Cardiac muscle cell (in vitro differentiated cells and primary cell): ENCODE measurements around the gene DEF6. TPM values are rescaled to one million over a fixed set of nuclear protein-coding genes. Genes with fewer than 3 reads are reported as not detected.

Source experiments
- DNase-seq, 2 donors: peaks; one replicate each; pipeline versions ENCODE4 v3.0.0 to v3.0.0-alpha.2; 2010 to 2017; ENCODE audit warnings: low read depth in 1 of 2, low spot score in 1 of 2
- H3K27ac ChIP-seq: fragments of 200-600 bp; sonication (generic); 2 replicates; pipeline ENCODE4 v1.5.1; 2016
- H3K27me3 ChIP-seq: fragments of 200-600 bp; sonication (generic); 2 replicates; pipeline ENCODE4 v1.6.0; 2016; ENCODE audit warnings: control low read depth
- H3K36me3 ChIP-seq: fragments of 200-600 bp; sonication (generic); 2 replicates; pipeline ENCODE4 v1.5.1; 2016; ENCODE audit warnings: control low read depth
- H3K4me1 ChIP-seq: fragments of 200-600 bp; sonication (generic); 2 replicates; pipeline ENCODE4 v1.8.1; 2017; ENCODE audit warnings: low read depth, mild to moderate bottlenecking, mixed run types
- H3K4me3 ChIP-seq: fragments of 200-600 bp; sonication (generic); 2 replicates; pipeline ENCODE4 v1.5.1; 2016; ENCODE audit warnings: mild to moderate bottlenecking
- H3K9me3 ChIP-seq: fragments of 200-600 bp; sonication (generic); 2 replicates; pipeline ENCODE4 v1.5.1; 2017; ENCODE audit warnings: low read depth, mild to moderate bottlenecking, control low read depth
- CTCF ChIP-seq: IDR thresholded peaks from 2 replicates; pipeline ENCODE4 v1.5.1; 2012; ENCODE audit warnings: low read depth, mild to moderate bottlenecking, low read length
- polyA plus RNA-seq: library from polyadenylated mRNA; unstranded; fragments of >200 nt; fragmentation: Nextera tagmentation; extraction: Ambion mirVana; gene quantifications from 2 replicates; pipeline ENCODE4 v1.2.1, GENCODE V29; 2016
- total RNA-seq: library from RNA; depleted of rRNA; stranded (reverse); fragments of >200 nt; gene quantifications from 2 replicates; pipeline ENCODE4 v1.2.3, GENCODE V29; 2016

Gene DEF6
- total and polyA plus RNA-seq, 2 experiments from 2014 or later, result 2.3 to 9.2 TPM

GRCh38 chr6:35272005-35272404, 25.6 kb upstream of the DEF6 start:
- no peak for DNase-seq
- Histone ChIP-seq H3K27me3 (no peaks in the 10 kb centered on the region), H3K27ac (no peak overlapping the region), H3K9me3 (no peaks in the 10 kb centered on the region), H3K4me3 (no peak overlapping the region), H3K36me3 (no peaks in the 10 kb centered on the region), H3K4me1 (peaks cover 32% of the 10 kb centered on the region)
- TF ChIP-seq CTCF, result no peak

GRCh38 chr6:35273822-35274559, 23.6 kb upstream of the DEF6 start:
- Histone ChIP-seq H3K4me1 (peaks cover 15% of the 10 kb centered on the region), H3K9me3 (no peaks in the 10 kb centered on the region), H3K27ac (peak overlapping the region; percentile 86), H3K27me3 (no peaks in the 10 kb centered on the region), H3K4me3 (no peak overlapping the region), H3K36me3 (no peaks in the 10 kb centered on the region)
- DNase-seq, result no peak
- TF ChIP-seq CTCF, result no peak

- Histone ChIP-seq H3K27me3 (no peaks in the 10 kb centered on the region), H3K36me3 (no peaks in the 10 kb centered on the region), H3K4me1 (peaks cover 18% of the 10 kb centered on the region), H3K4me3 (no peak overlapping the region), H3K9me3 (no peaks in the 10 kb centered on the region), H3K27ac (peak overlapping the region; percentile 86)
- DNase-seq, result no peak
- no peak for TF ChIP-seq CTCF
These were observed 21.8 kb upstream of the DEF6 start for GRCh38 chr6:35275744-35276260.

- Histone ChIP-seq H3K4me1 (peaks cover 24% of the 10 kb centered on the region), H3K36me3 (peaks cover 13% of the 10 kb centered on the region), H3K4me3 (no peak overlapping the region), H3K27ac (no peak overlapping the region), H3K27me3 (no peaks in the 10 kb centered on the region), H3K9me3 (no peaks in the 10 kb centered on the region)
- TF ChIP-seq CTCF, result no peak
- no peak for DNase-seq
These were observed 18.9 kb upstream of the DEF6 start for GRCh38 chr6:35278708-35279107.

- no peak overlapping the region for H3K4me3 ChIP-seq
- peak in 1 of 2 donors; percentile 72 for DNase-seq
- peak overlapping the region; percentile 14 for H3K27ac ChIP-seq
- H3K27me3 ChIP-seq, result no peaks in the 10 kb centered on the region
- peaks cover 15% of the 10 kb centered on the region for H3K4me1 ChIP-seq
- H3K36me3 ChIP-seq, result peaks cover 27% of the 10 kb centered on the region
- TF ChIP-seq CTCF, result no peak
- no peaks in the 10 kb centered on the region for H3K9me3 ChIP-seq
These were observed 16.7 kb upstream of the DEF6 start for GRCh38 chr6:35280903-35281302.
